ENCODE data around the gene ZNF296.

The ZNF296 gene

GRCh38 chr19:45057444-45057843, 18.8 kb downstream of the ZNF296 start:
- DNase-seq (ENCODE audit: low read depth in 1 of 2, low spot score in 1 of 2) = no peak
- no peak for TF ChIP-seq CTCF (IDR thresholded peaks at IDR 0.05; ENCODE audit: insufficient read depth, low read length)
- TF ChIP-seq GABPA (IDR thresholded peaks at IDR 0.05; ENCODE audit: low read depth) = no peak
- TF ChIP-seq POLR2AphosphoS5 (IDR thresholded peaks at IDR 0.05; ENCODE audit: low read depth) = no peak
- no peak for TF ChIP-seq REST (IDR thresholded peaks at IDR 0.05; ENCODE audit: insufficient replicate concordance, low read depth)
- no peak for TF ChIP-seq SPI1 (IDR thresholded peaks at IDR 0.05; ENCODE audit: borderline replicate concordance, low read depth)
- Histone ChIP-seq H3K27ac (replicated peaks) (no peak overlapping the region), H3K27me3 (ENCODE audit: insufficient read depth, poor library complexity, severe bottlenecking) (no peaks in the 10 kb centered on the region), H3K4me3 (replicated peaks; ENCODE audit: insufficient read depth, low read length) (no peak overlapping the region)

GRCh38 chr19:45056831-45057230, 19.4 kb downstream of the ZNF296 start:
- DNase-seq (ENCODE audit: low read depth in 1 of 2, low spot score in 1 of 2) = no peak
- Histone ChIP-seq H3K4me3 (replicated peaks; ENCODE audit: insufficient read depth, low read length) (no peak overlapping the region), H3K27me3 (ENCODE audit: insufficient read depth, poor library complexity, severe bottlenecking) (no peaks in the 10 kb centered on the region), H3K27ac (replicated peaks) (no peak overlapping the region)
- TF ChIP-seq CTCF (IDR thresholded peaks at IDR 0.05; ENCODE audit: insufficient read depth, low read length) (no peak), GABPA (IDR thresholded peaks at IDR 0.05; ENCODE audit: low read depth) (no peak), POLR2AphosphoS5 (IDR thresholded peaks at IDR 0.05; ENCODE audit: low read depth) (no peak)

- no peak for TF ChIP-seq SPI1 (IDR thresholded peaks at IDR 0.05; ENCODE audit: borderline replicate concordance, low read depth)
- no peak for TF ChIP-seq CTCF (IDR thresholded peaks at IDR 0.05; ENCODE audit: insufficient read depth, low read length)
- no peak for TF ChIP-seq POLR2AphosphoS5 (IDR thresholded peaks at IDR 0.05; ENCODE audit: low read depth)
- TF ChIP-seq GABPA (IDR thresholded peaks at IDR 0.05; ENCODE audit: low read depth) = no peak
- no peak for TF ChIP-seq REST (IDR thresholded peaks at IDR 0.05; ENCODE audit: insufficient replicate concordance, low read depth)
- no peak for DNase-seq (ENCODE audit: low read depth in 1 of 2, low spot score in 1 of 2)
- H3K4me3 ChIP-seq (replicated peaks; ENCODE audit: insufficient read depth, low read length) = no peak overlapping the region
- H3K27me3 ChIP-seq (ENCODE audit: insufficient read depth, poor library complexity, severe bottlenecking) = no peaks in the 10 kb centered on the region
- no peak overlapping the region for H3K27ac ChIP-seq (replicated peaks)
These were observed 24.2 kb downstream of the ZNF296 start for GRCh38 chr19:45051929-45052579.

- TF ChIP-seq POLR2AphosphoS5 (IDR thresholded peaks at IDR 0.05; ENCODE audit: low read depth) (no peak), CTCF (IDR thresholded peaks at IDR 0.05; ENCODE audit: insufficient read depth, low read length) (no peak), GABPA (IDR thresholded peaks at IDR 0.05; ENCODE audit: low read depth) (no peak), REST (IDR thresholded peaks at IDR 0.05; ENCODE audit: insufficient replicate concordance, low read depth) (no peak)
- no peak overlapping the region for H3K27ac ChIP-seq (replicated peaks)
- H3K4me3 ChIP-seq (replicated peaks; ENCODE audit: insufficient read depth, low read length) = no peak overlapping the region
- H3K27me3 ChIP-seq (ENCODE audit: insufficient read depth, poor library complexity, severe bottlenecking) = no peaks in the 10 kb centered on the region
- DNase-seq (ENCODE audit: low read depth in 1 of 2, low spot score in 1 of 2) = no peak
These were observed 26.2 kb downstream of the ZNF296 start for GRCh38 chr19:45050036-45050435.

Measured in HL-60 (cell line).